ENCODE measurements around the gene SLX4IP.

- no peak for TF ChIP-seq CTCF (IDR thresholded peaks at IDR 0.05)
- TF ChIP-seq MYBL2 (CRISPR knock-in tag; IDR thresholded peaks at IDR 0.05), result no peak
- TF ChIP-seq FOXK1 (CRISPR knock-in tag; IDR thresholded peaks at IDR 0.05), result no peak
- TF ChIP-seq ZNF532 (CRISPR knock-in tag; IDR thresholded peaks at IDR 0.05; ENCODE audit: borderline replicate concordance), result no peak
- TF ChIP-seq ELF4 (CRISPR knock-in tag; IDR thresholded peaks at IDR 0.05; ENCODE audit: low read depth), result no peak
Measured at GRCh38 chr20:10520528-10520927, 85.4 kb downstream of the SLX4IP start.

All from WTC11 (cell line).